T47D (cell line): Measurements from ENCODE around the gene ARL10.

Experiments
- DNase-seq, 2 experiments: peaks; one replicate each; pipeline versions ENCODE4 v3.0.0 to v3.0.0-alpha.2; 2011 to 2012; ENCODE audit warnings: low read depth in 1 of 2, low spot score in 1 of 2
- JUND ChIP-seq: IDR thresholded peaks from 2 replicates; pipeline ENCODE4 v1.6.1; 2012; ENCODE audit warnings: low read depth
- in situ Hi-C: cut with HindIII; loops from 2 replicates; pipeline ENCODE4 v1.10.0; 2016; ENCODE audit warnings: low sequenced_read_pairs, low pct_unique_long_range_greater_than_20kb

ARL10 gene

GRCh38 chr5:176427971-176428370 lies 62.7 kb downstream of the ARL10 start:
- in situ Hi-C loops = no loop called here
- DNase-seq = no peak

GRCh38 chr5:176429972-176430371 lies 64.7 kb downstream of the ARL10 start:
- TF ChIP-seq JUND = no peak
- in situ Hi-C loops = no loop called here
- DNase-seq = no peak

More at GRCh38 chr5:176427971-176428370, 62.7 kb downstream of the ARL10 start:
- TF ChIP-seq JUND = no peak
